ENCODE results near the gene BCKDHA. TPM values are rescaled to one million over a fixed set of nuclear protein-coding genes. Genes with fewer than 3 reads are reported as not detected.

BCKDHA gene
- total RNA-seq, 4 donors from 2014 or later: 80.8 to 115 (median 84.1) TPM

GRCh38 chr19:41420101-41420880 lies 22.7 kb downstream of the BCKDHA start:
- no peak for ATAC-seq
- H3K27ac ChIP-seq: no peak overlapping the region
- H3K9me3 ChIP-seq: no peaks in the 10 kb centered on the region
- H3K4me1 ChIP-seq: peaks cover under 1 to 2% of the 10 kb centered on the region in 2 donors
- TF ChIP-seq CTCF (IDR thresholded peaks at IDR 0.05 in 4 of 5, conservative IDR thresholded peaks at IDR 0.05 in 1 of 5) (no peak), POLR2A (IDR thresholded peaks at IDR 0.05) (no peak)
- no peaks in the 10 kb centered on the region for H3K27me3 ChIP-seq
- DNase-seq: no peak
- in situ Hi-C loops (cut with MboI; ENCODE audit: low sequenced_read_pairs in 4 of 4) (no loop called here), intact Hi-C loops (cut with DNase I; ENCODE audit: low total_unique reads) (no loop called here)
- H3K4me3 ChIP-seq: no peak overlapping the region
- H3K36me3 ChIP-seq: peaks cover 0 to 80% of the 10 kb centered on the region in 2 donors

- no peak for DNase-seq
Measured at GRCh38 chr19:41421314-41421713, 23.7 kb downstream of the BCKDHA start.

GRCh38 chr19:41421973-41422372 lies 24.4 kb downstream of the BCKDHA start:
- no peak for TF ChIP-seq CTCF (IDR thresholded peaks at IDR 0.05 in 4 of 5, conservative IDR thresholded peaks at IDR 0.05 in 1 of 5)
- TF ChIP-seq POLR2A (IDR thresholded peaks at IDR 0.05): no peak
- no peak overlapping the region for H3K27ac ChIP-seq
- in situ Hi-C loops (cut with MboI; ENCODE audit: low sequenced_read_pairs in 4 of 4): no loop called here

More at GRCh38 chr19:41421314-41421713, 23.7 kb downstream of the BCKDHA start:
- H3K27ac ChIP-seq: no peak overlapping the region
- in situ Hi-C loops (cut with MboI; ENCODE audit: low sequenced_read_pairs in 4 of 4): no loop called here
- H3K27me3 ChIP-seq: no peaks in the 10 kb centered on the region
- no peak for ATAC-seq
- intact Hi-C loops (cut with DNase I; ENCODE audit: low total_unique reads): no loop called here
- H3K9me3 ChIP-seq: no peaks in the 10 kb centered on the region
- H3K4me1 ChIP-seq: peaks cover 0 to 4% of the 10 kb centered on the region in 2 donors
- TF ChIP-seq POLR2A (IDR thresholded peaks at IDR 0.05) (no peak), CTCF (IDR thresholded peaks at IDR 0.05 in 4 of 5, conservative IDR thresholded peaks at IDR 0.05 in 1 of 5) (no peak)
- H3K4me3 ChIP-seq: no peak overlapping the region
- H3K36me3 ChIP-seq: peaks cover 0 to 89% of the 10 kb centered on the region in 2 donors

GRCh38 chr19:41422456-41422855 lies 24.8 kb downstream of the BCKDHA start:
- no peak overlapping the region for H3K4me3 ChIP-seq
- no peak for DNase-seq
- TF ChIP-seq POLR2A (IDR thresholded peaks at IDR 0.05) (no peak), CTCF (IDR thresholded peaks at IDR 0.05 in 4 of 5, conservative IDR thresholded peaks at IDR 0.05 in 1 of 5) (no peak)
- peaks cover 3 to 10% of the 10 kb centered on the region in 2 donors for H3K4me1 ChIP-seq
- no peak overlapping the region for H3K27ac ChIP-seq
- peaks cover 0 to 85% of the 10 kb centered on the region in 2 donors for H3K36me3 ChIP-seq
- in situ Hi-C loops (cut with MboI; ENCODE audit: low sequenced_read_pairs in 4 of 4) (no loop called here), intact Hi-C loops (cut with DNase I; ENCODE audit: low total_unique reads) (no loop called here)
- H3K27me3 ChIP-seq: no peaks in the 10 kb centered on the region
- H3K9me3 ChIP-seq: no peaks in the 10 kb centered on the region
- no peak for ATAC-seq

More at GRCh38 chr19:41421973-41422372, 24.4 kb downstream of the BCKDHA start:
- Histone ChIP-seq H3K36me3 (peaks cover 0 to 85% of the 10 kb centered on the region in 2 donors), H3K4me3 (no peak overlapping the region), H3K9me3 (no peaks in the 10 kb centered on the region), H3K27me3 (no peaks in the 10 kb centered on the region), H3K4me1 (peaks cover 2 to 6% of the 10 kb centered on the region in 2 donors)
- intact Hi-C loops (cut with DNase I; ENCODE audit: low total_unique reads): no loop called here
- DNase-seq (no peak), ATAC-seq (no peak)

Data from gastrocnemius medialis (tissue), 4 donors.